GM12878 (cell line): ENCODE measurements around the gene GABARAPL2. TPM values are rescaled to one million over a fixed set of nuclear protein-coding genes. Genes with fewer than 3 reads are reported as not detected.

ENCODE experiments used
- ATAC-seq: fragments of 200-7000 bp; cut with Tn5 transposase; 3 replicates; pipeline ENCODE4 v1.9.1; 2020; ENCODE audit warnings: mild to moderate bottlenecking, moderate library complexity
- BruUV-seq: library from RNA; stranded (reverse); fragments of 400-500 nt; replicated peaks from 2 replicates; lab custom pipeline; 2021; lab: Mats Ljungman, UMichigan
- CTCF ChIA-PET: fragments of 300-600 bp; sonication (Branson Sonifier 250); formaldehyde crosslinking; extraction: SDS; loops from one replicate; lab custom pipeline; 2021; ENCODE audit warnings: inconsistent platforms; lab: Yijun Ruan, JAX
- POLR2A ChIA-PET: fragments of 350-600 bp; formaldehyde crosslinking; extraction: SDS; loops from one replicate; lab custom pipeline; 2021; ENCODE audit warnings: inconsistent platforms; lab: Charles Lee
- RAD21 ChIA-PET: fragments of 300-600 bp; sonication (Branson Sonifier 250); formaldehyde crosslinking; loops from one replicate; lab custom pipeline; 2023; ENCODE audit warnings: antibody characterized with exemption; ENCODE audit not compliant: unreplicated experiment; lab: Charles Lee
- SMC1A ChIA-PET: fragments of 300-600 bp; sonication (Branson Sonifier 250); formaldehyde crosslinking; loops from one replicate; lab custom pipeline; 2023; ENCODE audit not compliant: unreplicated experiment, uncharacterized antibody; lab: Charles Lee
- DNase-seq: peaks from one replicate; pipeline ENCODE4 v3.0.0-alpha.2; 2011; ENCODE audit warnings: low read depth, low spot score
- FAIRE-seq: peaks from 3 replicates; lab custom pipeline; 2011; peaks lifted over from hg19 to GRCh38; lab: Jason Lieb, UNC
- H2AFZ ChIP-seq: 2 replicates; pipeline ENCODE4 v1.6.0; 2011; ENCODE audit warnings: low read depth, low read length, control low read depth; ENCODE audit not compliant: control insufficient read depth
- H3K27ac ChIP-seq: 2 replicates; pipeline ENCODE4 v1.5.1; 2011; ENCODE audit warnings: control low read depth; ENCODE audit not compliant: control insufficient read depth, insufficient read depth
- H3K27me3 ChIP-seq, 2 experiments: replicated peaks in 1 of 2; 2 replicates each; pipeline versions ENCODE4 v1.6.0 to v1.6.1; 2011; ENCODE audit warnings: low read length in 1 of 2; ENCODE audit not compliant: control insufficient read depth in 2 of 2, insufficient read depth in 2 of 2
- H3K36me3 ChIP-seq, 2 experiments: 2 replicates each; pipeline ENCODE4 v1.5.1; 2011; ENCODE audit warnings: low read length in 1 of 2; ENCODE audit not compliant: control insufficient read depth in 2 of 2, insufficient read depth in 2 of 2
- H3K4me1 ChIP-seq: 2 replicates; pipeline ENCODE4 v1.6.1; 2011; ENCODE audit warnings: mild to moderate bottlenecking, low read length, moderate library complexity, mixed read lengths; ENCODE audit not compliant: control insufficient read depth, insufficient read depth
- H3K4me2 ChIP-seq: 2 replicates; pipeline ENCODE4 v1.6.0; 2011; ENCODE audit warnings: control low read depth; ENCODE audit not compliant: control insufficient read depth, insufficient read depth
- H3K4me3 ChIP-seq: fragments of 200-600 bp; sonication (generic); 2 replicates; pipeline ENCODE4 v1.5.1; 2016
- H3K79me2 ChIP-seq: 2 replicates; pipeline ENCODE4 v1.6.0; 2011; ENCODE audit warnings: low read length; ENCODE audit not compliant: control insufficient read depth, insufficient read depth
- H3K9ac ChIP-seq: 2 replicates; pipeline ENCODE4 v1.8.0; 2011; ENCODE audit warnings: low read length, control low read depth, mixed read lengths; ENCODE audit not compliant: control insufficient read depth, insufficient read depth
- H3K9me3 ChIP-seq: replicated peaks from 3 replicates; pipeline ENCODE4 v1.5.1; 2011; ENCODE audit warnings: mild to moderate bottlenecking, low read length; ENCODE audit not compliant: control insufficient read depth, insufficient read depth
- H4K20me1 ChIP-seq: 2 replicates; pipeline ENCODE4 v1.6.0; 2011; ENCODE audit not compliant: control insufficient read depth, insufficient read depth
- CBX5 ChIP-seq: sonication (generic); IDR thresholded peaks from 2 replicates; pipeline ENCODE4 v1.6.1; 2016; ENCODE audit warnings: low read depth, moderate library complexity, mild to moderate bottlenecking, inconsistent platforms
- CEBPB ChIP-seq, 2 experiments: fragments of 150-350 bp in 1 of 2; IDR thresholded peaks; 2 replicates each; pipeline ENCODE4 v1.6.1; 2012 to 2014; ENCODE audit warnings: low read depth in 2 of 2, low read length in 2 of 2, borderline replicate concordance in 1 of 2, inconsistent platforms in 1 of 2
- E2F4 ChIP-seq: IDR thresholded peaks from 2 replicates; pipeline ENCODE4 v1.6.1; 2012; ENCODE audit warnings: low read depth, low read length, improper control_type of control experiment
- E2F8 ChIP-seq: fragments of 450-650 bp; IDR thresholded peaks from 2 replicates; pipeline ENCODE4 v1.6.1; 2018; ENCODE audit warnings: mild to moderate bottlenecking, low read depth, moderate library complexity; ENCODE audit not compliant: partially characterized antibody
- EZH2 ChIP-seq: IDR thresholded peaks from 2 replicates; pipeline ENCODE4 v1.6.1; 2012; ENCODE audit warnings: low read depth, mild to moderate bottlenecking, control low read depth, inconsistent platforms, low read length, borderline replicate concordance; ENCODE audit not compliant: control insufficient read depth
- FOS ChIP-seq: IDR thresholded peaks from 3 replicates; pipeline ENCODE4 v1.6.1; 2011; ENCODE audit warnings: borderline replicate concordance; ENCODE audit not compliant: insufficient read length; ENCODE audit errors: extremely low read depth
- IRF5 ChIP-seq: fragments of 450-650 bp; IDR thresholded peaks from 2 replicates; pipeline ENCODE4 v1.6.1; 2017; ENCODE audit warnings: borderline replicate concordance
- NR2C2 ChIP-seq: IDR thresholded peaks from 2 replicates; pipeline ENCODE4 v1.6.1; 2011; ENCODE audit warnings: borderline replicate concordance, low read depth; ENCODE audit not compliant: control insufficient read depth, insufficient read length
- SMARCA5 ChIP-seq: fragments of 450-650 bp; IDR thresholded peaks from 2 replicates; pipeline ENCODE4 v1.6.1; 2017; ENCODE audit warnings: mild to moderate bottlenecking
- SREBF1 ChIP-seq: IDR thresholded peaks from 2 replicates; pipeline ENCODE4 v1.6.1; 2012; ENCODE audit warnings: mild to moderate bottlenecking, low read length
- ZNF274 ChIP-seq: IDR thresholded peaks from one replicate; pipeline ENCODE4 v1.8.0; 2011; ENCODE audit not compliant: insufficient read length, insufficient read depth
- ZSCAN29 ChIP-seq: fragments of 450-650 bp; IDR thresholded peaks from 2 replicates; pipeline ENCODE4 v1.6.1; 2017; ENCODE audit warnings: mild to moderate bottlenecking, moderate library complexity
- WGBS: methylation state at CpG from one replicate; pipeline ENCODE4 v1.1.6; 2016; ENCODE audit warnings: low lambda C conversion rate; ENCODE audit not compliant: insufficient replicate concordance, insufficient coverage; ENCODE audit errors: missing lambda C conversion rate; 5-methylcytosine and 5-hydroxymethylcytosine counted together
- in situ Hi-C: fragments of 300-500 bp; cut with MboI; formaldehyde crosslinking; loops from 9 replicates; pipeline ENCODE4 v1.14.3; 2018; ENCODE audit warnings: mixed read lengths
- intact Hi-C: fragments of 100-400 bp; cut with micrococcal nuclease; formaldehyde crosslinking; loops from one replicate; pipeline ENCODE4 v1.14.2; 2022; ENCODE audit not compliant: unreplicated experiment
- polyA plus RNA-seq, 11 experiments: library from polyadenylated mRNA; depleted of rRNA in 4 of 11; unstranded in 6 of 11; stranded (reverse) in 5 of 11; fragments of >200 nt; fragmentation: Nextera tagmentation in 4 of 11; fragmentation: Illumina TruSeq in 1 of 11; extraction: Ambion mirVana in 4 of 11; extraction: Trizol in 1 of 11; gene quantifications; 1 replicate in 1 of 11; 2 replicates in 10 of 11; pipeline versions ENCODE4 v1.2.1 to v1.2.3, GENCODE V29; 2011 to 2016; ENCODE audit warnings: inconsistent platforms in 2 of 11, missing spikeins in 2 of 11, low read depth in 1 of 11
- total RNA-seq, 4 experiments: library from RNA; depleted of rRNA in 3 of 4; stranded (reverse); fragments of >200 nt in 3 of 4; fragmentation: Illumina TruSeq in 1 of 4; extraction: Trizol in 1 of 4; gene quantifications; 2 replicates each; pipeline versions ENCODE4 v1.2.1 to v1.2.3, GENCODE V29; 2013 to 2021
- TF ChIP-seq, protein P1 (sequence below): IDR thresholded peaks from 2 replicates; pipeline ENCODE4 v1.6.1; 2012; ENCODE audit warnings: mild to moderate bottlenecking, low read depth, low read length

The GABARAPL2 gene
- total and polyA plus RNA-seq, 10 of the 15 experiments (the other 5 are each of a cell fraction or from before 2014, with no cell fraction given), result 61.9 to 359 (median 128) TPM

DNA sequence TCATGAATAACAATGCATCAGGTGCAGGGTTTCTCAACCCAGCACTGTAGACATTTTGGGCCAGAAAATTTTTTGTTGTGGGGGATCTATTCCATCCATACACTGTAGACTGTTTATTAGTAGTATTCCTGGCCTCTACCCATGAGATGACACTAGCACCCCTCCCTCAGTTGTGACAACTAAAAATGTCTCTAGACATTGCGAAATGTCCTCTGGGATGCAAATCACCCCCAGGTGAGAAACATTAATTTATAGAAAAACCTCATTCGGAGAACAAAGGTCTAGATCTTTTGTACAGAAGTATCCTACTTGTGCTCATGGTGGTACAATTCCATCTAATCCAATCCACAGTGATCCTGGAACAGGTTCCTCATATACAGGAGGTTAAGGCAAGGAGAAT is 52.6 kb downstream of the GABARAPL2 start:
- no peaks in the 10 kb centered on the region for H3K9me3 ChIP-seq
- BruUV-seq, result no TSS peak
- ChIA-PET RAD21 (interaction anchor here (1.1 to 2.0 kb wide), 5 partner anchors 13 to 420 kb away, joined by 3 to 7 read pairs (median 3); no protein-coding TSS in a partner anchor), POLR2A (interaction anchor here (0.6 to 6.3 kb wide), 5 partner anchors 29 to 95 kb away, joined by 3 to 116 read pairs (median 5); partner anchors contain the start of genes GABARAPL2, KARS1, TERF2IP and TMEM231), SMC1A (interaction anchor here (0.6 to 6.1 kb wide), 7 partner anchors 9 to 148 kb away, joined by 3 to 69 read pairs (median 7); partner anchors contain the start of genes KARS1 and TERF2IP), CTCF (interaction anchor here (0.8 to 9.5 kb wide), 13 partner anchors 11 to 154 kb away, joined by 3 to 153 read pairs (median 5); partner anchors contain the start of genes GABARAPL2 and TMEM170A)
- H3K4me1 ChIP-seq, result peaks cover 33% of the 10 kb centered on the region
- H3K36me3 ChIP-seq, result peaks cover 3 to 15% of the 10 kb centered on the region in 2 experiments; a peak in 3 of 4 replicates
- TF ChIP-seq FOS (no peak), E2F8 (no peak), CBX5 (no peak), EZH2 (no peak), IRF5 (no peak), ZNF274 (no peak), NR2C2 (no peak), CEBPB (IDR thresholded peaks at IDR 0.05; ENCODE audit: borderline replicate concordance in 1 of 2, low read depth in 2 of 2, low read length in 2 of 2) (no peak), SMARCA5 (no peak), E2F4 (no peak), ZSCAN29 (no peak), SREBF1 (no peak)
- TF ChIP-seq, protein P1, sequence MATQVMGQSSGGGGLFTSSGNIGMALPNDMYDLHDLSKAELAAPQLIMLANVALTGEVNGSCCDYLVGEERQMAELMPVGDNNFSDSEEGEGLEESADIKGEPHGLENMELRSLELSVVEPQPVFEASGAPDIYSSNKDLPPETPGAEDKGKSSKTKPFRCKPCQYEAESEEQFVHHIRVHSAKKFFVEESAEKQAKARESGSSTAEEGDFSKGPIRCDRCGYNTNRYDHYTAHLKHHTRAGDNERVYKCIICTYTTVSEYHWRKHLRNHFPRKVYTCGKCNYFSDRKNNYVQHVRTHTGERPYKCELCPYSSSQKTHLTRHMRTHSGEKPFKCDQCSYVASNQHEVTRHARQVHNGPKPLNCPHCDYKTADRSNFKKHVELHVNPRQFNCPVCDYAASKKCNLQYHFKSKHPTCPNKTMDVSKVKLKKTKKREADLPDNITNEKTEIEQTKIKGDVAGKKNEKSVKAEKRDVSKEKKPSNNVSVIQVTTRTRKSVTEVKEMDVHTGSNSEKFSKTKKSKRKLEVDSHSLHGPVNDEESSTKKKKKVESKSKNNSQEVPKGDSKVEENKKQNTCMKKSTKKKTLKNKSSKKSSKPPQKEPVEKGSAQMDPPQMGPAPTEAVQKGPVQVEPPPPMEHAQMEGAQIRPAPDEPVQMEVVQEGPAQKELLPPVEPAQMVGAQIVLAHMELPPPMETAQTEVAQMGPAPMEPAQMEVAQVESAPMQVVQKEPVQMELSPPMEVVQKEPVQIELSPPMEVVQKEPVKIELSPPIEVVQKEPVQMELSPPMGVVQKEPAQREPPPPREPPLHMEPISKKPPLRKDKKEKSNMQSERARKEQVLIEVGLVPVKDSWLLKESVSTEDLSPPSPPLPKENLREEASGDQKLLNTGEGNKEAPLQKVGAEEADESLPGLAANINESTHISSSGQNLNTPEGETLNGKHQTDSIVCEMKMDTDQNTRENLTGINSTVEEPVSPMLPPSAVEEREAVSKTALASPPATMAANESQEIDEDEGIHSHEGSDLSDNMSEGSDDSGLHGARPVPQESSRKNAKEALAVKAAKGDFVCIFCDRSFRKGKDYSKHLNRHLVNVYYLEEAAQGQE, result no peak
- H2AFZ ChIP-seq, result no peak overlapping the region
- WGBS, result 97% methylated on average over 2 of the region's 2 CpGs
- no peak for FAIRE-seq
- H4K20me1 ChIP-seq, result no peaks in the 10 kb centered on the region
- intact Hi-C loops, result no loop called here
- H3K4me2 ChIP-seq, result no peak overlapping the region
- H3K9ac ChIP-seq, result no peak overlapping the region
- ATAC-seq, result no peak
- H3K79me2 ChIP-seq, result peaks cover 20% of the 10 kb centered on the region
- H3K27me3 ChIP-seq, result no peaks in the 10 kb centered on the region
- DNase-seq, result no peak
- in situ Hi-C loops, result no loop called here
- no peak overlapping the region; the same call in 1 of the 2 replicates for H3K27ac ChIP-seq
- no peak overlapping the region for H3K4me3 ChIP-seq
